Measurements from ENCODE around the gene DCD. TPM values are rescaled to one million over a fixed set of nuclear protein-coding genes. Genes with fewer than 3 reads are reported as not detected.

The DCD gene
- total and polyA plus RNA-seq, 2 of the 8 experiments (the other 6 are each of a cell fraction or from before 2014, with no cell fraction given): not detected

DNA sequence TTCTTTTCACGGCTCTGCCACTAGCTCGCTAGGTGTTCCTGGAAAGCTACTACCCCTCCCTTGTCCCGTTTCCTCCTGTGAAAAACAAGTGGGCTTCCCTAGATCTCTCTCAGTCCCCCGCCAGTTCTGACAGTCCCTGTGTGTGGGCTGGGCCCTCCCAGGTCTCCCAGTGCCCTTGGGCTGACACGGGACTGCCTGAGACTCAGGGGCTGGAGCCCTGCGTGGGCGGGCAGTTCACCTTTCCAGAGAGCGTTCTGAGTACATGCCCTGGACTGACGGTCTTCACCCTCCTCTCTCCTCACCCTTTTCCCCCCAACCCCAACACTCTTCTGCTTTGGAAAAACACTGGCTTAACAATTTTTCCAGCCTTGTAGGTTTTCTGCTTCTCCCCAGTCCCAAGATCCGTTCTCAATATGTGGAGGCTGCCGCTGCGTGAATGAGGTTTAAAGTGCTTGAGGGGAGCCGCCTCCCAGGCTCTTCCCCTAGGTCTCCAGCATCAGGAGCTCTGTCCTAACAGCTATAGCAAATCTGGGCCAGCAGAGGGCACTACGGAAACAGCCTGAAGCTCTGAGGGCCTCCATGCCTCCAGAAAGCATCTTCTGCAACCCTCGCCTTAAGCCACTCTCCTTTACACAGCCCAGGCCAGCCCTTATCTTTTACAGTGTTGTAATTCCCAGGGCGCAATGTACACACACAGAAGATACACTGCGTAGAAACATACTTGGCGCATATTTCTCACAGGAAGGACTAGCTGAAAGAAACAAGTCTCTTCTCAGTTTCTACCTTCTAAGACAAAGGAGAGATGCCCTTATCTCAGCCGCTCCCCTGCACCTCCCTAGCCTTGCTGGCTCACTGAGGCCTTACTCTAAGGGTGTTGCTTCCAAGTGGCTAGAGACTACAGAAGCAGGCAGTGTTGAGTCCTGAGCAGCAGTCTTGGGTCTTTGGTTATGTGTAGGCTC, 10.4 kb upstream of the DCD start (continued):
- TF ChIP-seq TAF7 (optimal IDR thresholded peaks at IDR 0.05; ENCODE audit: borderline replicate concordance, low read depth, low read length) (no peak), ZNF274 (IDR thresholded peaks at IDR 0.05; ENCODE audit: borderline replicate concordance, extremely low read depth, low read length) (no peak)
